K562 (cell line): ENCODE results near the gene NEK1. TPM values are rescaled to one million over a fixed set of nuclear protein-coding genes. Genes with fewer than 3 reads are reported as not detected.

Experiments
- ATAC-seq: fragments of 200-7000 bp; cut with Tn5 transposase; 3 replicates; pipeline ENCODE4 v1.9.1; 2020; ENCODE audit warnings: moderate library complexity
- BruUV-seq: library from RNA; stranded (reverse); fragments of 400-500 nt; replicated peaks from 2 replicates; lab custom pipeline; 2021; lab: Mats Ljungman, UMichigan
- CTCF ChIA-PET: fragments of 300-600 bp; formaldehyde crosslinking; extraction: SDS; loops from one replicate; lab custom pipeline; 2021; ENCODE audit warnings: low intra/inter-chr PET ratio; lab: Yijun Ruan, JAX
- POLR2A ChIA-PET: fragments of 300-600, 350-650 bp; sonication (Branson Sonifier 250); formaldehyde crosslinking; extraction: SDS; loops from one replicate; lab custom pipeline; 2021; ENCODE audit warnings: antibody characterized with exemption, inconsistent platforms; lab: Yijun Ruan, JAX
- DNase-seq, 4 experiments: peaks; one replicate each; pipeline versions ENCODE4 v3.0.0 to v3.0.0-alpha.2; 2011 to 2018; ENCODE audit warnings: low spot score in 3 of 4, mixed read lengths in 3 of 4; ENCODE audit errors: extremely low read depth in 1 of 4
- FAIRE-seq: peaks from 2 replicates; lab custom pipeline; 2011; peaks lifted over from hg19 to GRCh38; lab: Jason Lieb, UNC
- H2AFZ ChIP-seq: 2 replicates; pipeline ENCODE4 v1.6.0; 2011; ENCODE audit warnings: low read depth, low read length, control low read depth, inconsistent platforms
- H3K27ac ChIP-seq: fragments of 200-600 bp; 3 replicates; pipeline ENCODE4 v1.8.0; 2011; ENCODE audit warnings: low read depth, mild to moderate bottlenecking, control low read depth, inconsistent platforms, low read length, moderate library complexity, mixed read lengths; ENCODE audit errors: extremely low read depth
- H3K27me3 ChIP-seq, 2 experiments: fragments of 300-600 bp in 1 of 2; 2 replicates in 1 of 2; 3 replicates in 1 of 2; pipeline versions ENCODE4 v1.6.0 to v1.8.0; 2011; ENCODE audit warnings: inconsistent platforms in 2 of 2, low read length in 2 of 2, mild to moderate bottlenecking in 1 of 2, mixed read lengths in 1 of 2, moderate library complexity in 1 of 2; ENCODE audit not compliant: control insufficient read depth in 2 of 2, insufficient read depth in 2 of 2
- H3K36me3 ChIP-seq: fragments of 300-600 bp; 3 replicates; pipeline ENCODE4 v1.8.0; 2011; ENCODE audit warnings: mild to moderate bottlenecking, low read length, inconsistent platforms; ENCODE audit not compliant: control insufficient read depth, insufficient read depth
- H3K4me1 ChIP-seq, 2 experiments: fragments of 200-600 bp in 1 of 2; replicated peaks in 1 of 2; 2 replicates in 1 of 2; 3 replicates in 1 of 2; pipeline versions ENCODE4 v1.5.1 to v1.8.0; 2011; ENCODE audit warnings: inconsistent platforms in 2 of 2, low read length in 2 of 2, mild to moderate bottlenecking in 1 of 2, mixed read lengths in 1 of 2, moderate library complexity in 1 of 2; ENCODE audit not compliant: control insufficient read depth in 2 of 2, insufficient read depth in 2 of 2
- H3K4me2 ChIP-seq: 2 replicates; pipeline ENCODE4 v1.6.1; 2011; ENCODE audit warnings: low read length, control low read depth, inconsistent platforms, mixed read lengths; ENCODE audit not compliant: insufficient read depth
- H3K4me3 ChIP-seq: fragments of 200-600 bp; sonication (generic), shearing (Covaris generic); 2 replicates; pipeline ENCODE4 v1.5.1; 2016; ENCODE audit warnings: control low read depth, inconsistent platforms
- H3K79me2 ChIP-seq: fragments of 200-600 bp; 3 replicates; pipeline ENCODE4 v1.8.0; 2011; ENCODE audit warnings: low read length, inconsistent platforms; ENCODE audit not compliant: control insufficient read depth, insufficient read depth
- H3K9ac ChIP-seq, 2 experiments: 2 replicates each; pipeline versions ENCODE4 v1.6.0 to v1.6.1; 2011; ENCODE audit warnings: low read depth in 2 of 2, low read length in 2 of 2, control low read depth in 1 of 2, inconsistent platforms in 1 of 2, mild to moderate bottlenecking in 1 of 2, mixed read lengths in 1 of 2; ENCODE audit not compliant: insufficient read depth in 1 of 2
- H3K9me1 ChIP-seq: one replicate; pipeline ENCODE4 v1.6.0; 2011; ENCODE audit warnings: inconsistent platforms, mild to moderate bottlenecking, low read length, moderate library complexity; ENCODE audit not compliant: control insufficient read depth, insufficient read depth
- H3K9me3 ChIP-seq: replicated peaks from 2 replicates; pipeline ENCODE4 v1.5.1; 2011; ENCODE audit warnings: low read depth, low read length, inconsistent platforms; ENCODE audit not compliant: control insufficient read depth, insufficient read depth
- H4K20me1 ChIP-seq: replicated peaks from 2 replicates; pipeline ENCODE4 v1.6.1; 2011; ENCODE audit warnings: low read length, inconsistent platforms, mixed read lengths; ENCODE audit not compliant: control insufficient read depth, insufficient read depth
- ADNP ChIP-seq: fragments of 200-800 bp; sonication (Bioruptor generic); IDR thresholded peaks from 2 replicates; pipeline ENCODE4 v1.6.1; 2016; ENCODE audit warnings: missing genetic modification characterization, missing compliant biosample characterization
- BDP1 ChIP-seq: IDR thresholded peaks from 3 replicates; pipeline ENCODE4 v1.6.1; 2011; ENCODE audit not compliant: insufficient read length, insufficient read depth
- FOXK1 ChIP-seq: sonication (generic); formaldehyde crosslinking; IDR thresholded peaks from 2 replicates; pipeline ENCODE4 v1.8.0; 2022; ENCODE audit warnings: missing genetic modification reagents, mild to moderate bottlenecking, borderline replicate concordance
- GATAD2B ChIP-seq: fragments of 450-650 bp; IDR thresholded peaks from 2 replicates; pipeline ENCODE4 v1.6.1; 2017; ENCODE audit warnings: mild to moderate bottlenecking, borderline replicate concordance
- LARP7 ChIP-seq: fragments of 450-650 bp; IDR thresholded peaks from 2 replicates; pipeline ENCODE4 v1.6.1; 2016
- RBM25 ChIP-seq: fragments of 200-400 bp; formaldehyde crosslinking; IDR thresholded peaks from 2 replicates; pipeline ENCODE4 v1.6.1; 2018; ENCODE audit warnings: low read length, low read depth, moderate library complexity; ENCODE audit not compliant: severe bottlenecking
- ZBTB2 ChIP-seq: fragments of 450-650 bp; IDR thresholded peaks from 2 replicates; pipeline ENCODE4 v1.6.1; 2016; ENCODE audit warnings: antibody characterized with exemption
- WGBS: fragments of 100-300 bp; shearing (Covaris generic); methylation state at CpG from one replicate; pipeline ENCODE4 v1.1.6; 2016; ENCODE audit warnings: low coverage, mixed read lengths; ENCODE audit not compliant: insufficient coverage; ENCODE audit errors: missing lambda C conversion rate; 5-methylcytosine and 5-hydroxymethylcytosine counted together
- in situ Hi-C: fragments of 300-500 bp; cut with MboI; formaldehyde crosslinking; loops from 4 replicates; pipeline ENCODE4 v1.15.0; 2018; ENCODE audit warnings: inconsistent platforms, mixed read lengths
- intact Hi-C: fragments of 100-400 bp; cut with micrococcal nuclease; formaldehyde crosslinking; loops from 2 replicates; pipeline ENCODE4 v1.14.2; 2022
- polyA plus RNA-seq, 8 experiments: library from polyadenylated mRNA; depleted of rRNA in 4 of 8; stranded (reverse) in 5 of 8; unstranded in 3 of 8; fragments of >200 nt; fragmentation: Nextera tagmentation in 2 of 8; fragmentation: Illumina TruSeq in 1 of 8; extraction: Ambion mirVana in 2 of 8; extraction: Trizol in 1 of 8; gene quantifications; 2 replicates each; pipeline versions ENCODE4 v1.2.1 to v1.2.3, GENCODE V29; 2011 to 2014; ENCODE audit warnings: inconsistent platforms in 1 of 8, missing spikeins in 1 of 8
- total RNA-seq, 7 experiments: library from RNA; depleted of rRNA in 6 of 7; stranded (reverse); fragments of >200 nt in 6 of 7; fragmentation: Illumina TruSeq in 2 of 7; extraction: Trizol in 2 of 7; gene quantifications; 2 replicates each; pipeline versions ENCODE4 v1.2.1 to v1.2.3, GENCODE V29; 2011 to 2021; ENCODE audit warnings: low replicate concordance in 1 of 7
- TF ChIP-seq, protein P1 (sequence below): fragments of 200-800 bp; sonication (Bioruptor generic); IDR thresholded peaks from 2 replicates; pipeline ENCODE4 v1.6.1; 2017; ENCODE audit warnings: missing genetic modification characterization, missing compliant biosample characterization
- TF ChIP-seq, protein P2 (sequence below), 2 experiments: IDR thresholded peaks in 1 of 2; conservative IDR thresholded peaks in 1 of 2; 2 replicates each; pipeline ENCODE4 v1.6.1; 2016; ENCODE audit warnings: low read depth in 2 of 2, mild to moderate bottlenecking in 1 of 2, missing compliant biosample characterization in 1 of 2, missing genetic modification characterization in 1 of 2, moderate library complexity in 1 of 2

The NEK1 gene
- total and polyA plus RNA-seq, 9 of the 15 experiments (the other 6 are each of a cell fraction or from before 2014, with no cell fraction given), result 6.2 to 15.7 (median 10.3) TPM

GRCh38 chr4:169414913-169415312, 197.5 kb downstream of the NEK1 start:
- Histone ChIP-seq H4K20me1 (no peaks in the 10 kb centered on the region), H3K36me3 (no peaks in the 10 kb centered on the region), H3K27ac (no peak overlapping the region), H3K9me1 (no peaks in the 10 kb centered on the region), H3K4me2 (no peak overlapping the region), H2AFZ (no peak overlapping the region), H3K4me1 (no peaks in the 10 kb centered on the region), H3K4me3 (no peak overlapping the region), H3K9ac (no peak overlapping the region)
- POLR2A ChIA-PET, result no interaction called here
- 100% methylated on average over 1 of the region's 1 CpG for WGBS
- FAIRE-seq, result no peak
- CTCF ChIA-PET, result no interaction called here
- DNase-seq, result no peak
- BruUV-seq, result no TSS peak
- in situ Hi-C loops, result no loop called here
- TF ChIP-seq, protein P1, sequence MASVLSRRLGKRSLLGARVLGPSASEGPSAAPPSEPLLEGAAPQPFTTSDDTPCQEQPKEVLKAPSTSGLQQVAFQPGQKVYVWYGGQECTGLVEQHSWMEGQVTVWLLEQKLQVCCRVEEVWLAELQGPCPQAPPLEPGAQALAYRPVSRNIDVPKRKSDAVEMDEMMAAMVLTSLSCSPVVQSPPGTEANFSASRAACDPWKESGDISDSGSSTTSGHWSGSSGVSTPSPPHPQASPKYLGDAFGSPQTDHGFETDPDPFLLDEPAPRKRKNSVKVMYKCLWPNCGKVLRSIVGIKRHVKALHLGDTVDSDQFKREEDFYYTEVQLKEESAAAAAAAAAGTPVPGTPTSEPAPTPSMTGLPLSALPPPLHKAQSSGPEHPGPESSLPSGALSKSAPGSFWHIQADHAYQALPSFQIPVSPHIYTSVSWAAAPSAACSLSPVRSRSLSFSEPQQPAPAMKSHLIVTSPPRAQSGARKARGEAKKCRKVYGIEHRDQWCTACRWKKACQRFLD (CRISPR knock-in tag), result no peak
- TF ChIP-seq LARP7, result no peak
- no peak for TF ChIP-seq RBM25
- TF ChIP-seq GATAD2B, result no peak
- TF ChIP-seq, all 486 proteins: peak for 0
- intact Hi-C loops, result no loop called here
- Histone ChIP-seq H3K9me3 (no peaks in the 10 kb centered on the region), H3K79me2 (no peaks in the 10 kb centered on the region), H3K27me3 (no peaks in the 10 kb centered on the region)
- no peak for ATAC-seq

GRCh38 chr4:169412046-169412445, 200.3 kb downstream of the NEK1 start:
- BruUV-seq, result no TSS peak
- intact Hi-C loops, result no loop called here
- in situ Hi-C loops, result no loop called here
- Histone ChIP-seq H3K9me1 (no peaks in the 10 kb centered on the region), H3K79me2 (no peaks in the 10 kb centered on the region), H3K9ac (no peak overlapping the region), H3K36me3 (no peaks in the 10 kb centered on the region), H2AFZ (no peak overlapping the region), H3K4me3 (no peak overlapping the region), H3K27me3 (no peaks in the 10 kb centered on the region), H3K4me2 (no peak overlapping the region), H3K4me1 (no peaks in the 10 kb centered on the region), H4K20me1 (no peaks in the 10 kb centered on the region), H3K9me3 (no peaks in the 10 kb centered on the region), H3K27ac (no peak overlapping the region)
- POLR2A ChIA-PET, result no interaction called here
- no peak for ATAC-seq
- CTCF ChIA-PET, result no interaction called here
- no peak for FAIRE-seq
- no peak for DNase-seq
- no peak for TF ChIP-seq ZBTB2
- TF ChIP-seq, protein P2, sequence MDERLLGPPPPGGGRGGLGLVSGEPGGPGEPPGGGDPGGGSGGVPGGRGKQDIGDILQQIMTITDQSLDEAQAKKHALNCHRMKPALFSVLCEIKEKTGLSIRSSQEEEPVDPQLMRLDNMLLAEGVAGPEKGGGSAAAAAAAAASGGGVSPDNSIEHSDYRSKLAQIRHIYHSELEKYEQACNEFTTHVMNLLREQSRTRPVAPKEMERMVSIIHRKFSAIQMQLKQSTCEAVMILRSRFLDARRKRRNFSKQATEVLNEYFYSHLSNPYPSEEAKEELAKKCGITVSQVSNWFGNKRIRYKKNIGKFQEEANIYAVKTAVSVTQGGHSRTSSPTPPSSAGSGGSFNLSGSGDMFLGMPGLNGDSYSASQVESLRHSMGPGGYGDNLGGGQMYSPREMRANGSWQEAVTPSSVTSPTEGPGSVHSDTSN (CRISPR knock-in tag; IDR thresholded peaks at IDR 0.05; ENCODE audit: low read depth), result no peak
- TF ChIP-seq, protein P2 (tag; conservative IDR thresholded peaks at IDR 0.05; ENCODE audit: low read depth), result no peak
- no peak for TF ChIP-seq ADNP (tag)
- TF ChIP-seq BDP1, result no peak
- no peak for TF ChIP-seq FOXK1 (CRISPR knock-in tag)
